ENCODE measurements around the gene FAM210A. TPM values are rescaled to one million over a fixed set of nuclear protein-coding genes. Genes with fewer than 3 reads are reported as not detected.

FAM210A gene
- total RNA-seq, 2 donors from 2014 or later: 8.7 to 27.7 TPM

GRCh38 chr18:13625355-13625754 lies 101.0 kb downstream of the FAM210A start:
- H3K4me3 ChIP-seq: no peak overlapping the region
- no peak for DNase-seq (ENCODE audit: low spot score)
- H3K36me3 ChIP-seq: peaks cover 6% of the 10 kb centered on the region
- no peaks in the 10 kb centered on the region for H3K9me3 ChIP-seq
- no peak for ATAC-seq (ENCODE audit: insufficient number of reproducible peaks, low FRiP score, low read depth)
- peaks cover 0 to 5% of the 10 kb centered on the region in 2 donors for H3K4me1 ChIP-seq (ENCODE audit: control insufficient read depth in 1 of 2, low read depth in 2 of 2)
- no peaks in the 10 kb centered on the region for H3K27me3 ChIP-seq (replicated peaks; ENCODE audit: insufficient read depth)
- TF ChIP-seq CTCF (IDR thresholded peaks at IDR 0.05): no peak
- no peak overlapping the region for H3K27ac ChIP-seq

- no peak overlapping the region for H3K27ac ChIP-seq
- no peaks in the 10 kb centered on the region for H3K27me3 ChIP-seq (replicated peaks; ENCODE audit: insufficient read depth)
- H3K4me3 ChIP-seq: no peak overlapping the region
- ATAC-seq (ENCODE audit: insufficient number of reproducible peaks, low FRiP score, low read depth) (no peak), DNase-seq (ENCODE audit: low spot score) (no peak)
- no peaks in the 10 kb centered on the region for H3K4me1 ChIP-seq (ENCODE audit: control insufficient read depth in 1 of 2, low read depth in 2 of 2)
- peaks cover 6% of the 10 kb centered on the region for H3K36me3 ChIP-seq
- H3K9me3 ChIP-seq: no peaks in the 10 kb centered on the region
- TF ChIP-seq CTCF (IDR thresholded peaks at IDR 0.05): no peak
These were observed 101.7 kb downstream of the FAM210A start for GRCh38 chr18:13624563-13625237.

- H3K27me3 ChIP-seq (replicated peaks; ENCODE audit: insufficient read depth): no peaks in the 10 kb centered on the region
- H3K27ac ChIP-seq: no peak overlapping the region
- no peak overlapping the region for H3K4me3 ChIP-seq
- ATAC-seq (ENCODE audit: insufficient number of reproducible peaks, low FRiP score, low read depth): no peak
- H3K9me3 ChIP-seq: no peaks in the 10 kb centered on the region
- H3K36me3 ChIP-seq: peaks cover 6% of the 10 kb centered on the region
- no peak for TF ChIP-seq CTCF (IDR thresholded peaks at IDR 0.05)
- peaks cover 0 to 2% of the 10 kb centered on the region in 2 donors for H3K4me1 ChIP-seq (ENCODE audit: control insufficient read depth in 1 of 2, low read depth in 2 of 2)
- DNase-seq (ENCODE audit: low spot score): no peak
These were observed 102.5 kb downstream of the FAM210A start for GRCh38 chr18:13623871-13624270.

- Histone ChIP-seq H3K36me3 (peaks cover 6% of the 10 kb centered on the region), H3K27ac (no peak overlapping the region), H3K4me1 (ENCODE audit: control insufficient read depth in 1 of 2, low read depth in 2 of 2) (peaks cover 0 to 5% of the 10 kb centered on the region in 2 donors), H3K4me3 (no peak overlapping the region), H3K27me3 (replicated peaks; ENCODE audit: insufficient read depth) (no peaks in the 10 kb centered on the region), H3K9me3 (no peaks in the 10 kb centered on the region)
- no peak for ATAC-seq (ENCODE audit: insufficient number of reproducible peaks, low FRiP score, low read depth)
- DNase-seq (ENCODE audit: low spot score): no peak
- TF ChIP-seq CTCF (IDR thresholded peaks at IDR 0.05): no peak
These were observed 103.0 kb downstream of the FAM210A start for GRCh38 chr18:13623348-13623747.

GRCh38 chr18:13622751-13623150 lies 103.6 kb downstream of the FAM210A start:
- no peak overlapping the region for H3K27ac ChIP-seq
- H3K27me3 ChIP-seq (replicated peaks; ENCODE audit: insufficient read depth): no peaks in the 10 kb centered on the region
- H3K9me3 ChIP-seq: no peaks in the 10 kb centered on the region
- no peak for TF ChIP-seq CTCF (IDR thresholded peaks at IDR 0.05)
- peaks cover 0 to 5% of the 10 kb centered on the region in 2 donors for H3K4me1 ChIP-seq (ENCODE audit: control insufficient read depth in 1 of 2, low read depth in 2 of 2)
- H3K4me3 ChIP-seq: no peak overlapping the region
- no peak for ATAC-seq (ENCODE audit: insufficient number of reproducible peaks, low FRiP score, low read depth)
- DNase-seq (ENCODE audit: low spot score): no peak
- H3K36me3 ChIP-seq: peaks cover 6% of the 10 kb centered on the region

Data from thoracic aorta (tissue), 2 donors.